A549 treated with Hydrocortisone at 1 μM for 4 hours (cell line): ENCODE measurements around the gene RTP2. TPM values are rescaled to one million over a fixed set of nuclear protein-coding genes. Genes with fewer than 3 reads are reported as not detected.

ENCODE experiments used
- total RNA-seq: library from RNA; stranded (reverse); fragments of 200-300 nt; extraction: Qiagen RNA extraction; gene quantifications from 5 replicates; pipeline ENCODE4 v1.2.3, GENCODE V29; 2022

The RTP2 gene
- total RNA-seq = not detected in 5 replicates

GRCh38 chr3:187702507-187703033 lies at the start of gene RTP2:
TSS of gene RTP2 (minus strand) at chr3:187702557. CDS start at chr3:187702128, 429 bp downstream.

GRCh38 chr3:187745201-187746058 lies 43.1 kb upstream of the RTP2 start, which contains the start of gene BCL6:
TSS of gene BCL6 (minus strand) at chr3:187745468. CDS start at chr3:187733693, 11,775 bp downstream.

GRCh38 chr3:187669675-187670504 lies 32.5 kb downstream of the RTP2 start, which contains the start of gene SST:
TSS of gene SST (minus strand) at chr3:187670394. CDS start at chr3:187670291, 103 bp downstream.

Other genes starting within 250 kb of the RTP2 start
- gene SST, start 32.2 kb downstream of the RTP2 start, total RNA-seq = not detected in 5 replicates
- 10.6 to 15.2 TPM (median 14.0 TPM) in 5 replicates for gene BCL6, start 42.9 kb upstream of the RTP2 start, total RNA-seq